Heart right ventricle (tissue), 16 donors: ENCODE measurements around the gene MYOZ2. TPM values are rescaled to one million over a fixed set of nuclear protein-coding genes. Genes with fewer than 3 reads are reported as not detected.
"Not testable (repeated sequence)": the region's sequence is repeated elsewhere in the genome, so short reads cannot be mapped to it uniquely, and the experiment has no call there.

Experiments used
- ATAC-seq, 8 donors: fragments of 200-7000 bp; cut with Tn5 transposase; one replicate each; pipeline ENCODE4 v1.9.1; 2020; ENCODE audit warnings: mild to moderate bottlenecking in 8 of 8, moderate library complexity in 8 of 8, moderate number of reproducible peaks in 1 of 8
- DNase-seq, 2 donors: peaks; one replicate each; pipeline ENCODE4 v3.0.0-alpha.2; 2020
- H3K27ac ChIP-seq, 10 donors: fragments of 200-600 bp; sonication (generic) in 2 of 10; one replicate each; pipeline versions ENCODE4 v1.5.0 to v1.8.0; 2020 to 2022; ENCODE audit warnings: mild to moderate bottlenecking in 3 of 10
- H3K27me3 ChIP-seq, 7 donors: fragments of 200-600 bp; one replicate each; pipeline ENCODE4 v1.8.0; 2021 to 2022; ENCODE audit warnings: mild to moderate bottlenecking in 2 of 7
- H3K36me3 ChIP-seq, 9 donors: fragments of 200-600 bp; sonication (generic) in 1 of 9; one replicate each; pipeline versions ENCODE4 v1.5.0 to v1.8.0; 2020 to 2022; ENCODE audit warnings: mild to moderate bottlenecking in 2 of 9
- H3K4me1 ChIP-seq, 9 donors: fragments of 200-600 bp; sonication (generic) in 1 of 9; one replicate each; pipeline versions ENCODE4 v1.5.0 to v1.8.0; 2020 to 2022; ENCODE audit warnings: mild to moderate bottlenecking in 4 of 9
- H3K4me3 ChIP-seq, 10 donors: fragments of 200-600 bp; sonication (generic) in 2 of 10; one replicate each; pipeline versions ENCODE4 v1.5.0 to v1.8.0; 2020 to 2022; ENCODE audit warnings: mild to moderate bottlenecking in 7 of 10, moderate library complexity in 2 of 10
- H3K9me3 ChIP-seq, 11 donors: fragments of 200-600 bp in 10 of 11; sonication (generic) in 2 of 11; one replicate each; pipeline versions ENCODE4 v1.5.0 to v1.8.0; 2013 to 2022; ENCODE audit warnings: mild to moderate bottlenecking in 2 of 11, control low read depth in 1 of 11, moderate library complexity in 1 of 11
- CTCF ChIP-seq, 9 donors: fragments of 200-600 bp; sonication (generic) in 2 of 9; IDR thresholded peaks; one replicate each; pipeline versions ENCODE4 v1.5.0 to v1.8.0; 2021 to 2022; ENCODE audit warnings: antibody characterized with exemption in 9 of 9, mild to moderate bottlenecking in 5 of 9, moderate library complexity in 1 of 9
- WGBS, 2 donors: extraction: QIAGEN DNeasy Blood & Tissue Kit; methylation state at CpG; one replicate each; pipeline ENCODE4 v1.1.7; 2013; ENCODE audit warnings: inconsistent platforms in 1 of 2; 5-methylcytosine and 5-hydroxymethylcytosine counted together
- intact Hi-C, 10 donors: fragments of 100-400 bp; cut with DNase I; formaldehyde crosslinking; loops; one replicate each; pipeline versions ENCODE4 v1.11.1 to v1.14.2; 2022
- polyA plus RNA-seq, 2 donors: library from polyadenylated mRNA; stranded (reverse); fragments of 200-250 nt; gene quantifications; one replicate each; pipeline ENCODE4 v1.2.3, GENCODE V29; 2013
- total RNA-seq, 10 donors: library from RNA; stranded (reverse); fragmentation: NEBNext Ultra II Directional in 3 of 10; extraction: Animal tissue kit (Norgen Biotek cat#: 25700) in 3 of 10; gene quantifications; one replicate each; pipeline versions ENCODE4 v1.2.1 to v1.2.4, GENCODE V29; 2021 to 2023
- donor health status: Arrhythmogenic right ventricular cardiomyopathy.
- donor health status: ischemic (EF 13 %, LVEDD 7.1; RV severe dilation, severe dysfunction).
- donor health status: healthy with polysubstance abuse.
- donor health status: DM: no; HTN: yes; CAD: no.
- donor health status: DM: no; HTN: no; CAD: no.
- donor health status: ischemic (EF 25% LVEDD 6.9; RV normal size, moderate dysfunction).
- donor health status: ischemic (EF 25% LVEDD 5.7; RV mildly dilated, moderate dysfunction).
- donor health status: healthy.
- donor health status: DM: yes; HTN: yes; CAD: no.
- donor health status: Ischemic cardiomyopathy.
- donor health status: ischemic (EF 35%, LVEDD 5.7; RV mildly dilated, moderate dysfunction).
- donor health status: nonischemic (EF 11% LVEDD 7.7; RV severe dilation, severe dysfunction).
- donor health status: DM: yes; HTN: yes; CAD: no.
- donor health status: PGD.
- donor health status: ischemic (EF 29% LVEDD 5.4; RV normal size, mild dysfunction).
- donor health status: nonischemic (EF 23%, LVEDD 6.1; RV moderate dilation, normal function).

Gene MYOZ2
- total and polyA plus RNA-seq, 12 donors = 231 to 1,008 (median 867) TPM

DNA sequence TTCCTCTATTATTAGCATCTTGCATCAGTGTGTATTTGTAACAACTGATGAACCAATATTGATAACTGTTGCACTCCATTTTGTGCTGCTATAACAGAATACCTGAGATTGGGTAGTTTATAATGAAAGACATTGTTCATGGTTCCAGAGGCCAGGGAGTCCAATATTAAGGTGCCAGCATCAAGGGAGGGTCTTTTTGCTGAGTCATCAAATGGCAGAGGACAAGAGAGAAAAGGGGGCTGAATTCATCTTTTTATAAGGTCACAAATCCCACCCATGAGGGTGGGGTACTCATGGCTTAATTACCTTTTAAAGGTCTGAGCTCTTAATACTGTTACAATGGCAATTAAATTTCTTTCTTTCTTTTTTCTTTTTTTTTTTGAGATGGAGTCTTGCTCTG lies 7.2 kb downstream of the MYOZ2 start:
- Histone ChIP-seq H3K27ac (peak overlapping the region in 6 of 10 donors; percentile 16 to 87 (median 25)), H3K36me3 (peaks cover 0 to 22% (median 0%) of the 10 kb centered on the region in 9 donors), H3K4me3 (peak overlapping the region in 5 of 10 donors; percentile 21 to 60 (median 54)), H3K27me3 (no peaks in the 10 kb centered on the region), H3K9me3 (no peaks in the 10 kb centered on the region), H3K4me1 (peaks cover 0 to 21% (median 5%) of the 10 kb centered on the region in 9 donors)
- ATAC-seq = no peak
- TF ChIP-seq CTCF (IDR thresholded peaks at IDR 0.05) = no peak
- intact Hi-C loops = loop anchor here in 5 of 10 donors (5.0 to 10.0 kb wide), 5 partner anchors 98 to 398 kb away; no protein-coding TSS in a partner anchor
- no peak for DNase-seq

DNA sequence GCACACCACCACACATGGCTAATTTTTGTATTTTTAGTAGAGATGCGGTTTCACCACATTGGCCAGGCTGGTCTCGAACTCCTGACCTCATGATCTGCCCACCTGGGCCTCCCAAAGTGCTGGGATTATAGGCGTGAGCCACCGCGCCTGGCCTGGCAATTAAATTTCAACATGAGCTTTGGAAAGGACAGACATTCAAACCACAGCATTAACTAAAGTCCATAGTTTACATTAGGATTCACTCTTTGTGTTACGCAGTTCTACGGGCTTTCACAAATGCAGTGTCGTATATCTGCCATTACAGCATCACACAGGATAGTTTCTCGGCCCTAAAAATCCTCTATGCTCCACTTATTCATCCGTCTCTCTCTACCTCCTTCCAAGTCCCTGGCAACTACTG lies 7.7 kb downstream of the MYOZ2 start:
- intact Hi-C loops = loop anchor here in 5 of 10 donors (5.0 to 10.0 kb wide), 5 partner anchors 99 to 399 kb away; no protein-coding TSS in a partner anchor
- Histone ChIP-seq H3K36me3 (peaks cover 0 to 22% (median 0%) of the 10 kb centered on the region in 9 donors), H3K27ac (peak overlapping the region in 5 of 10 donors; percentile 16 to 87 (median 25)), H3K4me3 (peak overlapping the region in 6 of 10 donors; percentile 4 to 60 (median 44)), H3K4me1 (peaks cover 0 to 20% (median 5%) of the 10 kb centered on the region in 9 donors)
- peak in 1 of 8 donors; percentile 39 for ATAC-seq
- WGBS, 2 donors = 73 to 81% methylated on average over 10 of the region's 10 CpGs
- DNase-seq, H3K9me3 ChIP-seq, H3K27me3 ChIP-seq: not testable (repeated sequence)

- Histone ChIP-seq H3K27me3 (no peaks in the 10 kb centered on the region), H3K27ac (peak overlapping the region; percentile 30 to 81 (median 71)), H3K4me1 (peaks cover 0 to 49% (median 15%) of the 10 kb centered on the region in 9 donors), H3K36me3 (peaks cover 0 to 23% (median 0%) of the 10 kb centered on the region in 9 donors), H3K9me3 (no peaks in the 10 kb centered on the region), H3K4me3 (peak overlapping the region in 7 of 10 donors; percentile 1 to 37 (median 26))
- TF ChIP-seq CTCF (IDR thresholded peaks at IDR 0.05) = no peak
- DNase-seq (no peak), ATAC-seq (peak in 6 of 8 donors; percentile 23 to 47 (median 36))
- intact Hi-C loops = loop anchor here in 4 of 10 donors (5.0 to 10.0 kb wide), 6 partner anchors 104 to 404 kb away; no protein-coding TSS in a partner anchor
- WGBS, 2 donors = 47 to 54% methylated on average over 7 of the region's 7 CpGs
Measured at GRCh38 chr4:119149110-119149509, 13.5 kb downstream of the MYOZ2 start.

DNA sequence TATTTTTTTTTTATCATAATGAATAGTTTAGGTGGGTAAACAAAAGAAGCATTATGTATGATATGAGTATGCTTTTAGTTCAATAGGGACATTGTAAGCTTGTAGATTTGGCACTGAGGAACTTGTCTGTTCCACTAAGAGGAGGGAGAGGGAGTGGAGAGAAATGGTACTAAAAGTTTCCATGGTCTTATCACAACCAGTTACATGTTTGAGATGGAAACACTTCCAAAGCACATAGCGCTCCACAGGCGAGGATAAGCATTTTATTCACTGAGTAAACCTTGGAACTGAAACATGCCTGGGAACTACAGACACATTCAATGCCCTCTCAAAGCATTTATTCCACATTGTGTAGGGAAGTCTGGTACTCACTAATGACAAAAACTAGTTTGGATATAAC lies 15.5 kb downstream of the MYOZ2 start:
- Histone ChIP-seq H3K27me3 (no peaks in the 10 kb centered on the region), H3K36me3 (peaks cover 0 to 37% (median 0%) of the 10 kb centered on the region in 9 donors), H3K4me3 (no peak overlapping the region), H3K4me1 (peaks cover 0 to 58% (median 15%) of the 10 kb centered on the region in 9 donors), H3K27ac (peak overlapping the region; percentile 2 to 81 (median 68)), H3K9me3 (no peaks in the 10 kb centered on the region)
- 29 to 45% methylated on average over 2 of the region's 2 CpGs for WGBS, 2 donors
- intact Hi-C loops = loop anchor here in 2 of 10 donors (5.0 to 10.0 kb wide), 3 partner anchors 109 to 166 kb away; no protein-coding TSS in a partner anchor
- ATAC-seq (peak; percentile 57 to 95 (median 90)), DNase-seq (peak in 1 of 2 donors; percentile 46)
- TF ChIP-seq CTCF (IDR thresholded peaks at IDR 0.05) = peak in 1 of 9 donors; percentile 13

DNA sequence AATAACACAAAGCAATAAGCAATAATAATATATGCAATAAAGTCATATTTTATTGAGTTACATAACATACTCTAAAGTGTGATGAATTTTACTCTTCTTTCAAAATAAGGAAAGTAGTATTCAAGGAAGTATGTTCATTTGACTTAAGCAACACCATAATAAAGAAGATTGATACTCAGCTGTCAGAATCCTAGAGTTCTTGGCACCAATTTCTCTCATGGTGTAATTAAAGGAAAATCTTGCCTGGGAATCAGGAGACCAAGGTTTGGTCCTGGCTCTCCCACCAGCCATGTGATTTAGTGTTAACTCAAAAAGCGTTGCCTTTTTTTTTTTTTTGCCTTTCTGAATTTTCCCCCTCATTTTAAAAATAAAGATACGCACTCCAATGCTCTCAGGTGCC lies 17.1 kb downstream of the MYOZ2 start:
- ATAC-seq = no peak
- 81% methylated on average over 2 of the region's 2 CpGs for WGBS, 2 donors
- DNase-seq = no peak
- peak overlapping the region in 3 of 10 donors; percentile 9 to 79 (median 18) for H3K27ac ChIP-seq
- H3K4me1 ChIP-seq = peaks cover 0 to 69% (median 15%) of the 10 kb centered on the region in 9 donors
- no peak for TF ChIP-seq CTCF (IDR thresholded peaks at IDR 0.05)
- H3K4me3 ChIP-seq = no peak overlapping the region
- H3K9me3 ChIP-seq = no peaks in the 10 kb centered on the region
- peaks cover 0 to 48% (median 0%) of the 10 kb centered on the region in 9 donors for H3K36me3 ChIP-seq
- intact Hi-C loops = loop anchor here in 2 of 10 donors (5.0 to 10.0 kb wide), 3 partner anchors 110 to 168 kb away; no protein-coding TSS in a partner anchor
- no peaks in the 10 kb centered on the region for H3K27me3 ChIP-seq
